Frontal cortex (tissue), 4 donors: ENCODE data around the gene FSTL4. TPM values are rescaled to one million over a fixed set of nuclear protein-coding genes. Genes with fewer than 3 reads are reported as not detected.

Experiments used
- DNase-seq, 2 donors: peaks; one replicate each; pipeline ENCODE4 v3.0.0; 2012; ENCODE audit warnings: low spot score in 2 of 2
- FAIRE-seq: peaks from 2 replicates; lab custom pipeline; 2012; peaks lifted over from hg19 to GRCh38; lab: Jason Lieb, UNC
- total RNA-seq: library from RNA; depleted of rRNA; stranded (reverse); fragments of >200 nt; gene quantifications from one replicate; pipeline ENCODE4 v1.2.3, GENCODE V29; 2014
- donor health status: control.
- donor health status: control.
- donor health status: control.

The FSTL4 gene
- total RNA-seq, 1 donor from 2014 or later, result 0.82 TPM

DNA sequence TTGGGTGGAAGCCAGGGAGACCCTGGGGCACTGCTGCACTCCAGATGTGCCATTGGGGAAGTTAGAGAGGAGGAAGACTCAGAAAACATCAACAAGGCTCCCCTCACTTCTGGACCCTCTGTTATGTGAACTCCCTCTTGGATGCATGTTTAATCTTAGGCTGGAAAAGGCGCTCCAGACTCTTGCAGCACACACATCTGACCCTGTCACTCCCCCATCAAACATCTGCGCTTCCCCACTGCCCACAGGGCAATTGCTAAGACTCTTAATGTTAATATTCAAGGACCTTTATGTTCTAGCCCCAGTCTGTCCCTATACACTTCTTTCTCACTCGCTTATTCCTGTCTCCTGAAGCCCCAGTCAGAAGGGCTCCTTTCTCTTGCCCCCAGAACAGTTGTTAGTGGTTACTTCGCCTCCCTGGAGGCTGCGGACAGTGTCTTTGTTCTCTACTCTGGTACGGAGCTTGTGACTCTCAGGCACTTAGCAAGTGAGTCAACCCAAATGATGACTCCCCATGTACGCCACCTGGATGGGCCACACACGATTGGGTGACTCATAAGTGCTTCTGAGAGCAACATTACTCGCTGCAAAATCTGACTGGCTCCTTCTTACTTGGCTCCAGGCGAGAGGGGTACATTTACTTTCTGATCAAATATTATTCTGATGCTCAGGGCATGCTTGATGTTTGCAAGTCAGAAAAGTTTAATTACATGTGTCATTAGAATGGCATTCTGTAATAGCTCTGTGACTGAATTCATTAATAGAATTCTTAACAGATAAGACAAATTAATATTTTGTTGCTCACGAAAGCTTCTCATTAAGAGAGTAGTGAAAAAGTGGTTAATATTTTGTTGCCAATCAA, 366.9 kb downstream of the FSTL4 start:
- FAIRE-seq (no peak), DNase-seq (peak in 1 of 2 donors; percentile 35)

DNA sequence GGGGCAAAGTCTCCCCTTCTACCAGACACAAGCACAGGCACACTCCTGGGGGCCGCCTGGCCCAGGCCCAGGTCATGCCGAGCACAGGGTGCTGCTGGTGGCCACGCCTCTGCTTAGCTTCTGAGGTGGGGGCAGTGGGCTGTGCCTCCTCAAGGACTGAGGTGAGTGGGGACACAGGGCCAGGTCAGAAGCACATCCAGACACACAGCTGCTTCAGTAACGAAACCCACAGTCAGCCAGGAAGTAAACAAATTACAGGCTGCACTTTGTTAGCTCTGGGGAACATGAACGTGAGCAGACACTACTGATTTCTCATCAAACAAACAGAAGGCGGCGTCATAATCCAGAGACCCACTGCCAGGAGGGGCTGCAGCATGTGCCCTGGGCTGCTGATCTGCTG, 368.1 kb downstream of the FSTL4 start:
- FAIRE-seq (no peak), DNase-seq (no peak)

DNA sequence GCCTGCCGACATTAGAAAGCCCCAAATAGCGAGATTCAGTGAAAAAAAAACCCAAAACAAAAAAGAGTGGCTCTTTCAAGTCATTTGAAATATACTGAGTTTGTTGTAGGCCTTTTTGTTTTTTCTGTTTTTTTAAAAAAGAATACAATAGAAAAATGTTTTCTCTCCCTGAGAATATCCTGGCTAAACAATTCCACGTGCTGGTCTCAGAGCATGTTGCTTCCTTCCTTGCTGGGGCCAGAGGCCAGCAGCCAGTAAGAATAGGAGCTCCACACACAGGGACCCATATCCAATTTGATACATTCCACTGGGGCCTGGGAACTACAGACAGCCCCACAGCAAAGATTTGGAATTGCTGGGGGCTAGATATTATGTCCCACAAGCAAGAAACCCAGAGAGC, 369.1 kb downstream of the FSTL4 start:
- no peak for FAIRE-seq
- no peak for DNase-seq

DNA sequence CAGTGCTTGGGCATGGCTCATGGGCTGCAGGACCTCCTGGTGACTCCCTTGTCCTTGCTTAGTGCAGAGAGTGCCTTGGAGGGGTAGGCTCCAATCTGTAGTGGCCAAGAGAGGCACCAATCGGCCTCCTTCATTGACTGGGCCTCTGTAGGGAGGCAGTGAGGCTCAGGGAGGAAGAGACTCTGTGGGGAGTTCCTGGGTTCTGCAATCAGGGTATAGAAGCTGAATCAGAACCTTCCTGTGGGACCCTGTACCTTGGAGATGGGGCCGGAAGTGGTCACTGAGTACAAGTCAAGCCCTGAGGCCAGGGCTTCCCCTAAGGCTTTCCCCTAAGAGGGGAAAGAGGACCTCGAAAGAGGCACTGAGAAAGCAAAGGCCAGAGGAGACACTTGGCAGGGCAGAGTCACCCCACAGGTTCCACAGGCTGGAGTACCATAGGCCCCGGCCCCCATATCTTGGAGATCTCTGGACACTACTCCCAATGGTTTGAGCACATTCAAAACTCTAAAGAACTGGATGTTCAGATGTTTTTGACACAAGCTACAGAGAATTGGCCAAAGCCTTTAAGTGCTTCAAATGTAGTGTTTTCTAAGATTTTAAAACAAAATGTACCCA, 370.0 kb downstream of the FSTL4 start:
- FAIRE-seq, result no peak
- no peak for DNase-seq

DNA sequence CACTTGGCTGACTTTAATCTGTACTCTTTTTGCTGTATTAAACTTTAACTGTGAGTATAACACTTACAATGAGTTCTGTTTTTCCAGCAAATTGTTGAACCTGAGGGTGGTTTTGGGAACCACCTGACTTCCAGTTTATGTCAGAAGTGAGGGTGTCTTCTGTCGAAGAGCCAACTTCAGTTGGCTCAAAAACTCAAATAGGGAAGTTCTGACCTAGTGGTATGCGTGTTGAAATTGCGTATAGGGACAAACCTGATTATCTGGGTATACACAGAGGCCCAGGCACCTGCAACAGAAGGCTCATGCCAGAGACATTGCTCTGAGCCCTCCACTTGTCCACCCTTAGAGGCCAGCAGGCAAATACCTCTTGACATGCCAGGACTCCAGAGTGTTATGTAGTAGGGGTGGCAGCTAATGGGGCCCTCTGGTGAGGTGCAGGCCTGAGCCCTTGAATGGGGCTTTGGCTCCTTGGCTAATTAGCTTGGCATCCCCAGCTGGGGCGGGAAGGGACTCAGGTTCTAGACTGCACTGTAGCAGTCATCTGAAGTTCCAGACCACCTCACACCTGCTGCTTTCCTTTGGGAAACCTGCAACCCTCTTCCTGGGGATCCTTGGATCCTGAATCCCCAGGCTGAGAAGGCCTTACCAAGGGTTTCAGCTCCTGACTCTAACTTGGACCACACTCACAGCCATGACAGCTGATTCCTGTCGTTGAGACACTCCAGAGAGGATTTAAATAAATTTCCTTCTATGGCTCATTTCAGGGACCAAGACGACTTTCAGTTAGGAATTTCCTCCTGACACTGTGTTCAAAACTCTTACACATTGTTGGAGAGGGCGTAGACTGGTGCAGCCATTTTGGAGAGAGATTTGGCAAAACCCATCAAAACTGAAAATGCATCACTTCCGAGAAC, 370.9 kb downstream of the FSTL4 start:
- FAIRE-seq, result no peak
- DNase-seq, result no peak

DNA sequence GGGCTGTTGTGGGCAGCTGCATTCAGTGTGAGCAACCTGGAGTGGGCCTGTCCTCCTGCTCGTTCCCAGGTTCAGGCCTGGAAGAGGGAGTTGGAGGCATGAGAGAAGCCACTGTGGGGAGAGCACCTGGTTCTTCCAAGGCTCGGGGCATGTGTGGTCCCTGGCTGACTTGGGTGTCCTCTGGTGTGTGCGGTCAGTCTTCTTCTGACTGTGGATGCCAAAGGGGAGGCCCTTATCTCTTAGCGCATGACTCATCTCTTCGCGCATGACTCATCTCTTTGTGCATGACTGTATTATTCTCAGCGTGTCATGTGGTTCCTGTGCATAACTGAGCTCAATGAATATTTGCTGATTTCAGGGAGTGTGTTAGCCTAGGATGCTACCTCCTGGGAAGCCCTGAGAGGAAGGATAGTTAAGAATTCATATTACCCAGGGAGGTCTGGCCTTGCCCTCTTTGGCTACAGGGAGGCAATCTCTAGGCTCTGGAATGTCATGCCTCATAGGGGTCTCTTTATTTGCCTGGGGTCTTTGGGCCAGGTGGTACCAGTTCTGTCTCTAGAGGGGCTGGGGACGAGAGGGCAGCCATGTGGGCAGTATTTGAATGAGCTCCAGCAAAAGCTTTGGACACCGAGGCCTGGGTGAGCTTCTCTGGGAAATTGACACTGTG, 371.8 kb downstream of the FSTL4 start:
- no peak for FAIRE-seq
- peak; percentile 36 to 51 for DNase-seq

DNA sequence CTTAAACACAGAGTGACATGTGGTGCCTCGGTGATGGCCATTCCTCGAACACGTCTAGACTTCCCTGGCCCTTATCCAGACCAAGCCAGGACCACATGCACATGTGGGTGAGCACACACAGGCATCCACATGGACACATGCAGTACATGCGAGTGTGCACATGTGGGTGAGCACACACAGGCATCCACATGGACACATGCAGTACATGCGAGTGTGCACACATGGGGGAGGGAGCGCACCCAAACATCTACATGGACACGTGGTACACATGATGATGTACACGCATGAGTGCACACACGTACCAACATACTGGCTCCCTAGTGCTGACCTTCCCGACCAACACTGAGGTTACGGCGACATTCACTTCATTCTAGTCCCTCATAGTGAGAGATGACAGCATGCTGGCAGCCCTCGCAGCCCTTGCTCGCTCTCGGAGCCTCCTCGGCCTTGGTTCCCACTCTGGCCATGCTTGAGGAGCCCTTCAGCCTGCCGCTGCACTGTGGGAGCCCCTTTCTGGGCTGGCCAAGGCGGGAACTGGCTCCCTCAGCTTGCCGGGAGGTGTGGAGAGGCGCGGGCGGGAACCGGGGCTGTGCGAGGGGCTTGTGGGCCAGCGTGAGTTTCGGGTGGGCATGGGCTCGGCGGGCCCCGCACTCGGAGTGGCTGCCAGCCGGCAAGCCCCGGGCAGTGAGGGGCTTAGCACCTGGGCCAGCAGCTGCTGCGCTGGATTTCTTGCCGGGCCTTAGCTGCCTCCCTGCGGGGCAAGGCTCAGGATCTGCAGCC, 373.7 kb downstream of the FSTL4 start:
- no peak for FAIRE-seq
- no peak for DNase-seq

DNA sequence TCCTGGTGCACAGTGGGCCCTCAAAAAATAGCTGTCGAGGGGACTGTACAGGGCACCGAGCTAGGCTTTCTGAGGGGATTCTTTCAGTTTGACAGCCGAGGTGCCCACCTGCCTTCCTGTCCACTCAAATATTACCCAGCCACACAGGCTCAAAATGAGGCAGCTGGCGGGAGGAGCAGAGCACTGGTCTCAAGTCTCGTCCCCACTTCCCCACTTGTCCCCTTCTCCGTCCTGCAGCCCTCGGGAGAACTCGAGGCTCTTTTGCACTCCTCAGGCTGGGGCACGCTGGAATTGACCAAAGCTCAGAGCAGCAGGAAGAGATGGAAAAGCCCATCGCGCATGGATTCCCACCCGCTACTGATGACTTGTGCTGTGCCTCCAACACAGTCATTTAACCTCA, 375.4 kb downstream of the FSTL4 start:
- DNase-seq, result no peak
- FAIRE-seq, result no peak

DNA sequence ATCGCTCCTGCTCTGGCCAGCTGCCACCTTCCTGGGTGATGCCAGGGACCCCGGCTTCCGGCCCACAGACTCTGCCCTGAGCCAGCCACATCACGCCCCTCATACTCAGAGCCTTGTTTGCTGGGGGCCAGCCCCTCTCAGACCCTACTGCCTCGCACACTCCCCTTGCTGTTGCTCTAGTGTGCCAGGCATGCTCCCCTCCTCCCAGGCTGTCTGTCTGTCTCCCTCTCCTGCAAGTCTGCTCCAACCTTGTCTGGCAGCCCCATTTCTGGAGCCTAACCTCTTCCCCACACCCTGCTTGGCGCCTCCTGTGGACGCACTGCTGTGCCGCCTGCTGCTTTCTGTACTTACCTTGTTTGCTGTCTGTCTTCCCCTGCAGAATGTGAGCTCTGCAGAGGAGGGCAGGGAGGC, 375.8 kb downstream of the FSTL4 start:
- DNase-seq (no peak), FAIRE-seq (no peak)

DNA sequence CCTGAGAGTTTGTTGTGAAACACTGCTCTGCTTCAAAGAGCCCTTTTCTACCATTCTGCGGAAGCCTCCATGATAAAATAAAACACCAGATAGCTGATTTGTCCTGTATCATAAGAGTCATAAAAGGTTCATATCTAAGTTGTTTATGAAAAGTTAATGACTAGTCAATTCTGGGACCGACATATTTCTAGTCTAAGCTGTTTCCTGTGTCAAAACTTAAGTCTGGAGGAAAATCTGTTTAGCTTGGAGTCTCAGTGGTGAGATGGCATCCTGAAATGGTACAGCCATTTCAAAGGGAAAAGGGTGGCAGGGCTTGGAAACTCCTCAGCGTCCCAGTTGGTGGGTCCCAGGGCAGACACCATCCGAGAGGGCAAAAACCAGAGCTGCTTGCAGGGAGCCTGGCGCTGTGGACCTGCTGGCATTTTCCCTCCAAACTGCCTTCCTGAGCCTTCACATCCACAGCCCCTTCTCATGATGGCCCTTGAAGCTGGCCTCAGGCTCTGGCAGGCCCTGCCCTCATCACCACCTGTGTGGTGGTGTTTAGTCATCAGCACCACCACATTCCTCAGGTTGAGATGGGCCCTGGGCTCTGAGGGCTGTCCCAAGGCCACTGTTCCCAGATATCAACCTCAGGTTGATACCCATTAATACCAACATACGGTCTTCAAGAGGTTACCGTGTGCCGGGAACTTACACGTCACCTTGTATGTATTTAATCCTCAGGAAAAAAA, 376.5 kb downstream of the FSTL4 start:
- no peak for DNase-seq
- no peak for FAIRE-seq

DNA sequence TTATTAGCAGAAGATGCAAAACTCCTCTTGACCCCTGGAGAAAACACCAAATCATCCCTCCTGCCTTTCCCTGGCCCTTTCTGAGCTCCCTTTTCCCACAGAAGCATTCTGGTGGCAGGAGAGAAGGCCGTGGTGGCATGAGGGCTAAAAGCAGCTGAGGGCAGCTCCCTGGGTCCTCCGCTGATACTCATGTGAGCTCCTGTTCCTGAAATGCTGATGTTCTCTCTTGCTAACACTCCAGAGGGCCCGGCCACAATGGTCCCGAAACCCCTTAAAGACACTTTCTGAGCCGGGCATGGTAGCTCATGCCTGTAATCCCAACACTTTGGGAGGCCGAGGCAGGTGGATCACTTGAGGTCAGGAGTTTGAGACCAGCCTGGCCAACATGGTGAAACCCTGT, 377.4 kb downstream of the FSTL4 start:
- DNase-seq (no peak), FAIRE-seq (no peak)

DNA sequence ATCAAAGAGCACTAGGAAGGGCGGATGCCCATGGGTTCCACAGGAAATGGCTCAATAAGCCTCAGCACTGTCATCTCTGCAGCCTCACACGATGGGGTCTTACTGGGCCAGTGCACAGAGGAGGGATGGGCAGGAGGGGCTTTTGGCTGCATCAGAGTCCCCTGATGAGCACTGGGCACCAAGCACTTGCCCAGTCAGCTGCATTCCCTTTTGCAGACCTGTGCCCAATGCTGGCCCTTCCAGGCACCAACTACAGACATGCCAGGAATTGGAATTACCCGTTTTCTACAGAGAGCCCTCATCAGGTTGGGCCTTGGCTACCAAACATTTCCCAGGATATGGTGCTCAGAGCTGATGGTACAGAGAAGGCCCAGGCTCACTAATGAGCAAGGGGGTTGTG, 378.1 kb downstream of the FSTL4 start:
- FAIRE-seq (no peak), DNase-seq (no peak)

DNA sequence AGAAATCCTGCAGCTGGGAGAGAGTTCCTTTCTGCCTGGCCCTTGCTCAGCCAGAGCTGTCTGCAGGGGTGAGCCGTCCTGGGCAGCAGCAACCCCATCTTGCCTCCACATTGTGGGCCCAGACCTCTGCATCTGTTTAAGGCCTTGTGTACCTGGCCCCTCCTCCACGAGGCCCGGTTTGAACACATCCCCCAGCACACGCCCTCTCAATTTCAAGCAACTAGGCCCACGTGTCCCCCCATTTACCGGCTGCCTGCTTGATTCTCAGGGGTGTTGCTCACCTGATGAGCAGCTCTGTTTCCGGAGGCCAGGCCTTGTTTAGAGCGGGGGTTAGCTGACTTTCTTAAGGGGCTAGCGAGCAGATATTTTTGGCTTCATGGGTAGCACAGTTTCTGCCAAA, 378.7 kb downstream of the FSTL4 start:
- DNase-seq, result no peak
- FAIRE-seq, result no peak

DNA sequence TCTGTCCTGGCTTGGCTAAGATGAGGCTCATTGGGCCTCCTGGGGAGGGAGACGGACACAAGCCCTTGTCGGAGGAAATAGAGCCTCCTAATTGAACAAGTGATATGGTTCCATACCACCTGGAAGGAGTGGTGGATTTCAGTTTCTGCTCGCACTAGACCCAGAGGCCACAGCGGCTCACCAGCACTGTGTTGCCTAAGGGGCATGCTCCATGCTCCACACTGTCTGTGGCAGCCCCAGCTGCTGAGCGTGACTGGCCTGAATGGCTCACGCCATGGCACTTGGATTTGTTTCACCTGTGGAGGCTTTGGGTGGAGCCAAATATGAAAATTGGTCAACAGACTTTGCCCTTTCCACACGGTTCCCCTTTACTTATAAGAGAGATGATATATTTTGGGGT, 379.4 kb downstream of the FSTL4 start:
- FAIRE-seq (no peak), DNase-seq (no peak)

DNA sequence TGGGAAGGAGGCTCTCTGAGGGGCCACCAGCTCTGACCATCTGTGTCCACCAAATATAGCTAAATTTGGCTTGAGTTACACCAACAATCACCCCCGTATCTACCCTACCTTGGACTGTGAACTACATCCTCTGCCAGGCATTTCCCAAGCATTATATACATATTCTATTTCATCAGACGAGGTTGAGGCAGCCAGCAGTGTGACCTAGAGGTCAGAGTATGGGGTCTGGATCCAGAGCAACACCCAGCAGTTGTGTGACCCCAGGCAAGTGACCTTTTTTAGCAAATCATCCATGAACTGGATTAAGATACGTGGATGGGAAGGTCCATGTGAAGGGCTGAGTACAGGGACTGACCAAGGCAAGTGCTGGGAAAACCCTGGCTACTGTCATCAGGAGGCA, 379.9 kb downstream of the FSTL4 start:
- no peak for DNase-seq
- FAIRE-seq, result no peak

DNA sequence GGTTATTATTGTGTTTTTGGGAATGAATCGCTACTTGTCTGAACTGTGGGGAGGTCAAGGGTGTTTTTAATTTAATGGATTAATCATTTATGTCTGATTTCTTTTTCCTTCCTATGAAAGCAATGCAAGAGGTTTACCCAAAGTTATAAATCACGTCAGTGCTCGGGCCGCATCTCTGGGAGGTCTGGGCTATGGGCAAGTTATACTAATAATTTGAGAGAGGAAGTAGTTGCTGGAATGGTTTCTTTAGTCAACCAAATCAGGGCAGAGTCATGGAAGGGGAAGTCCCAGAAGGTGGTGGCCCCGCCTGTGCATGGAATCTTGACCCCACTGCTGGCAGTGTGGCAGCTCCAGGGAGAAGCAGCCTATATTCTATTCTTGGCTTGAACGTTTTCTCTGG, 380.3 kb downstream of the FSTL4 start:
- DNase-seq (no peak), FAIRE-seq (no peak)

DNA sequence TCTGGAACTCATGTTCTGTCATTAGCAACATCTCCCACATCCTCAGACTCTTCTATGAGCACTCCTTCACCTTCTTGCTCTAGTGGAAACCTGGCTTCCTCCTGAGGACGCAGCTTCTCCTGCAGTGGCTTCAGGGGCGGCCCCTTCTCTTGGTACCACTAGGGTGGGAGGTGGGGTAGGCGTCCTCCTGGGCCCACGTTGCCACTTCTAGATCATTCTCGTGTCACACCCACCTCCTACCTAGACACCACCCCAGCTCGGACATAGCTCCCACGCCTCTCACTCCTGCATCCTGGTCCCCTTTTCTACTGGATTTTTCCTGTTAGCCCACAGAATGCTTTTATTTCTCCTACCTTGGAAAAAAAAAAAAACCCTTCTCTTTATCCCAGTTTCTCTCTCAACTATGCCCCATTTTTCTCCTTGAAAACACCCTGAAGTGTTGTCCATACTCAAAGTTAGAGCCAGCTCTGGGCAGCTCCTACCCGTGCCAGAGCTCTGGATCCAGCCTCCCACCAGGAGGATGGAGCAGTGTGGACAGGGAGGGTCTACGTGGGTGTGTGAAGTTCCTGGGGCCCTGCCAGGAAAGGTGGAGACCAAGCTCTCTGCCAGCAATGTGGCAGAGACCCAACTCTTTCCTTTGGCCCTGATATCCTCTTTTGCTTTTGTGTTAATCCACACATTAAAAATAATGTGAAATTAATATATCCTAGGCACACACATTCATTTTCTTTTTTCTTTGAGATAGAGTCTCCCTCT, 381.3 kb downstream of the FSTL4 start:
- FAIRE-seq, result no peak
- DNase-seq, result no peak
